HG03196 (cell line): ENCODE measurements around the gene WNT5B.

Experiments
- ATAC-seq: cut with Tn5 transposase; IDR thresholded peaks from one replicate; pipeline ENCODE4 v1.9.1; 2021; ENCODE audit not compliant: unreplicated experiment

WNT5B gene

DNA sequence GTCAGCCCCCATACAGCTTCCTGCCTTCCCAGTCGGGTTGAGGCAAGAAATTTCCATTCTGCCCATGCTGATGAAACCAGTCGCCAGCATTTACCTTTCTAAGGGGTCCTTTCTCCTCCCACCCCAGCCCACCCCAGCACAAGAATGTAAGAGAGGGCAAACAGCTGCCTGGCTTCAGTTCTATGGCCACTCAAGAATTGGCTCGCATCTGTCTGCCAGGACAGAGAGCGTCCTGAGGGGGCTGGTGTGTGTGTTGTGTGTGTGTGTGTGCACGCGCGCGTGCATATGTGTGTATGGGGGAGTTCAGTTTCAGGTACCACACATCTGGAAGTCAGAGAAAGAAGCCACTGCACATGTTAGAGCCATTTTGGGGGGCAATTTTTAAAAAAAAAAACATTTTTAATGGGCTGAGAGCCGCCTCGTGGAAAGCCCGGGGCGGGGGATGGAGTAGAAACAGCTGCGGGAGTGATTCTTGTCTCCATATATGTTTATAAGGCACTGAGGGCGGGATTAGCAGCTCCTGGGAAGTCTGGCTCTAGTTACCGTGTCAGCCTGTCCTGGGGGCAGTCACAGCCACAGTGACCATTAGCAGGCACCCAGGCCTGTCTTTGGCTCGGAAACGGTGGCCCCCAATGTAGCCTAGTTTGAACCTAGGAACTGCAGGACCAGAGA lies at the start of gene WNT5B:
Gene WNT5B, plus strand, starts transcription at position 566 of the 672 bp plus-strand sequence. CDS start 2,124 bp downstream, outside the sequence.
- no peak for ATAC-seq

DNA sequence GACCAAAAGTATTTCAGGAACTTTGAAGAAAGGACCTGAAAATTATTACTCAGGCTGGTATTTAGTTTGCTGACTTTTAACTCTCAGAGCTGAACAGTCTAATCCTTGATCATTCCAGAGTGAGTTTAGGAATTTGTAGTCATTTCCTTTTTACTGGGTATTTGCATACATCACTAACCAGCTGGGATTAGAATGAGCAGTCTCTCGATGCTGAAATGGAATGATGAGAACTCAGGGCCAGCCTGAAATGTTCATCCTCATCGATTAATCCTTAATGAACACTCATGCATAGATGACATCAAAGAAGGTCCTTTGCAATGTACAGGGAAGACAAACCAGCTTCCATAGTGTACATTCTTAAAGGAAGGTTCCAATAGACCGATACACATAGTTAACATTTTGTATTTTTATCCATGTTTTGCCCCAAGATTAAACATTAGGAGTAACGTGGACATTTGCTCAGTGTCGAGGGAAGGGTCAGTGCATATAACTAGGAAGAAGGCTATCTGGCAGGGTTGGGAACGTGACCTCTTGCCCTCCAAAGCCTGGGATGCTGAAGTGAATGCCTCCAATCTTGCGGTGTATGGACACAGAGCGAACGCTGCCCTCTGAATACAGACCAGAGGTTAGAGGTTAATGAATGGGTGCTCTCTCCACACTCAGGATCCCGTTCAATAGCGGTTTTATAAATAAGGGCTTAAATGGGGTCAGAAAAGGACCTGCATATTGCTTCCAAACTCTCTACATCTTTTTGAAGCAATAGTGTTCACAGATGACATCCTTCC lies 49.2 kb upstream of the WNT5B start:
- no peak for ATAC-seq

DNA sequence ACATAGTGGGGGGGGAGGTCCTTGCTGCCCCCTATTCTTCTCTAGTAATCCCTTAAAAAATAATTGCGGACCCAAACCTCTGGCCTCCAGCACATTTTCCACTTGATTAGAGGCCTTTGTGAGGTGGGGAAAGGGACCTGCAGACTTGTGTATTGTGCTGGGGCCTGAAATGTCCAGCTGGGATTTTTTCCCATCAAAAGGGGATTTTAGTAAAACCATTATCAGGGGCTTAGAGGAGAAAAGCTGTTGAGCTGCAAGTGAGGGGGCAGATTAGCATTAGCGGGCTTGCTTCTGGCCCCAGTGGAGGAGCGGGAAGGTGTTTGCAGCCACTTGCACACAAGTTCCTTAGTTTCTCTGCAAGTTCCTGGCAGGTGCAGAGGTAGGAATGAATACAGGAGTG lies 48.5 kb upstream of the WNT5B start:
- no peak for ATAC-seq

- no peak for ATAC-seq
Observed at GRCh38 chr12:1581973-1582708, 46.9 kb upstream of the WNT5B start.

- ATAC-seq = no peak
Observed at GRCh38 chr12:1582709-1583050, 46.4 kb upstream of the WNT5B start.

GRCh38 chr12:1583421-1584078 lies 45.5 kb upstream of the WNT5B start:
- ATAC-seq = peak; percentile 68

- no peak for ATAC-seq
Observed at GRCh38 chr12:1584326-1584725, 44.7 kb upstream of the WNT5B start.

DNA sequence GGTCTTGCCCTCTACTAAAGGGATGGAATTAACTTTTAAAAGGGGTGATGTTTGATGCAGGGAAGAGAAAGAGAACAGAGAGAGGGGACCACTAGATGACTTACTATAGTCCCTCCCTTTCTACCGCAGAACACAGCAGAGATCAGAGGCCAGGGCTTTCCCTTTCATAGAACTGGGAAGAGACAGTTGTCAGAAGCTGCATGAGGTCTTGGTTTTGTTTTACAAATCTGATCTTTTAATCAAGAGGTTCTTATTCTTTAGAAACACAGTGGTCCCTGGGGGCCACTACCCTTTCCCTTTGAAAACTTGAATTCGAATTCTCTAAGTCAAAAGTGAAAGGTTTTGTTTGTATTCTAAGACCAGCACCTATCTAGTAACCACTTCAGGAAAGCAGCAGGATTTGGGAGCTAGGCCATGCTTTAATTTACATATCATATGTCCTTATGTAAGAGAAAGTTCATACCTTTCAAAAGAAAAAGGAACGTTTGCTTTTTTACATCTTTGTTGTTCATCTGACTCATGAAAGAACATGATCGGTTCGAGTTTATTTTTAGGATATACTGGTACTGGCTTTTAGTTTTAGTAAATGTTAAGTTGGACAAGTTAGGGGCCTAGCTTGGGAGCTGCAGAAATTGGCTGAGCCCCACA lies 41.0 kb upstream of the WNT5B start:
- no peak for ATAC-seq

DNA sequence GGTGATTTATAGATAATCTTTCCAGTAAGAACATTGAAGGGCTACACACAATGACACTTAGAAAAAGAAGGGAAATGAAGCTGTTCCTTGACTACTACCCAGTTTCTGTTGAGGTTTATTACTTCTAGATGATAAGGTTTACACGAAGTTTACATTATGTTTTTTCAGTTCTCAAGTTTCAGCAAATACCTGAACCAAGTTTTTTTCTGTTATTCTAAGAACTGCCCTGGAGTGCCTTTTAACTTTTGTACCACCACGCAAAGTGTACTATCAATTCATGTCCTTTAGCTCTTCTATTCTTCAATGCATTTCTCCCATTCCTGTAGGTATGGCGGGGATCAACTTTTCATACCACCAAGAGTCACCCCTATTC lies 40.5 kb upstream of the WNT5B start:
- ATAC-seq = no peak

GRCh38 chr12:1590221-1590979 lies 38.6 kb upstream of the WNT5B start:
- ATAC-seq = no peak

GRCh38 chr12:1591034-1591433 lies 38.0 kb upstream of the WNT5B start:
- no peak for ATAC-seq

- no peak for ATAC-seq
Observed at GRCh38 chr12:1591543-1591942, 37.5 kb upstream of the WNT5B start.

- ATAC-seq = no peak
Observed at GRCh38 chr12:1592444-1593173, 36.4 kb upstream of the WNT5B start.

GRCh38 chr12:1593174-1594005 lies 35.6 kb upstream of the WNT5B start:
- peak; percentile 17 for ATAC-seq

DNA sequence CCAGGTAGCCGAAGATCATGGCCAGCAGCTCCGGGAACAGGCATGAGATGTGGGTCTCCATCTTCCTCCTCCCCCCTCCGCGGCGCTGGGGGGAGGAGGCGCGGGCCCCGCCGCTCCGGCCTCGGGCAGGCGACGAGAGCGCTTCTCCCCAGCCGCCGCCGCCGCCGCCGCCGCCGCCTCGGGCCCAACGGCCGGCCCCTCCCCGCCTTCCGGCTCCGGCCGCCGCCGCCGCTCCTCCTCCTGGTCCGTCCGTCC lies 35.1 kb upstream of the WNT5B start:
- peak; percentile 40 for ATAC-seq

DNA sequence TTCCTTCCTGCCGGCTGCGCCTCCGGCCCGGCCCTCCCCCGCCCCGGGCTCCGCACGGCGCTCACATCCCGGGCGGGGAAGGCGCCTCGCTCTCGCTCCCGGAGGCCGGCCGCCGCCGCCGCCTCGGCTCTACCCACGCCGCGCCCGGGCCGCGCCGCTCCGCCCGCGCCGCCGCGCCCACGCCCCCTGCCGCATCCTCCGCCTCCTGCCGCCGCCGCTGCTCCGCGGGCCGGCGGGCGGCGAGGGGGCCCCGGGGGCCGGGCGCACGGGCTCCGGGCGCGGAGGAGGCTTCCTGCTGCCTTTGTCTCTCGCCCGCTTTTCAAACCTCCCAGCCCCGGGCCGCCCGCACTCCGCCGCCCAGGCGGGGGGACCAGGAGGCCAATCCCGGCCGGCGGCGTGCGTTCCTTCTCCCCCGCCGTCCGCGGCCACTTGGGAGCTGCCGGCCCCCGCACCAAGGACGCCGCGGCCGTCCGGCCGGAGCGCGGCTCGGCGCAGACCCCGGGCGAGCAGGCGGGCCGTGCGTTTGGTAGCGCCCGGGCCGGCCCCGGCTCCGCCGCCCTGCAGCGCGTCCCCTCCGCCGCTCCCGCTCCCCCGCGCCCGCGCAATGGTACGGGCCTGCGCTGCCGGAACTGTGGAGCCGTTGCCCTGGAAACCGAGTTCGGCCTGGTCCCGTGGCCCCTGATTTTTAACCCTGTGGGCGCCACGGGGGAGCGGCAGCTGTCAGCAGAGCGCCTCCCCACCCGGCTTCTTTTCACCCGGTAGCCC lies 34.6 kb upstream of the WNT5B start, which contains the start of gene FBXL14:
Gene FBXL14, minus strand, starts transcription at position 321 of the 765 bp plus-strand sequence. CDS start 515 bp downstream, outside the sequence.
- peak; percentile 55 for ATAC-seq

GRCh38 chr12:1595026-1595561 lies 33.9 kb upstream of the WNT5B start:
- ATAC-seq = no peak
